Measurements from ENCODE around the gene DUSP10. TPM values are rescaled to one million over a fixed set of nuclear protein-coding genes. Genes with fewer than 3 reads are reported as not detected.

Gene DUSP10
- total and polyA plus RNA-seq, 5 donors: 4.6 to 5.1 (median 4.8) TPM

DNA sequence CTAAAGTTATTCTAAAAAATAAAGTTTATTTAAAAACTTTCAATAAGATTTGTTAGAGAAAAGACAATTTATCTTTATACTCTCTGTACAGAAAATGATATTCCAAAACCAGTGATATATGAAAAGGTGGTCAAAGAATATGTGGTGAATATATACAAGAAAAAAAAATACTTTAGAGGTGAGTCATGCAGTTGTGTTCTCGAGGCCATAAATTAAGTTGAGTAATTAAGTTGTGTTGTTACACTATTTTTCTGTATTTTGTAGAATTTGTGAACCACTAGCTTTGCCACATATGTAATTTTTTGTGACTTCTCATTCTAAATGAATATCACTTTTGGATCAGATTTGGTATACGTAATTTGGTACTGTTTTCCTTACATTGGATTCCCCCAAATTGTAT is 23.6 kb upstream of the DUSP10 start:
- Histone ChIP-seq H3K27ac (ENCODE audit: low read length) (no peak overlapping the region), H3K27me3 (ENCODE audit: control insufficient read depth, insufficient read depth) (no peaks in the 10 kb centered on the region), H3K4me1 (ENCODE audit: control insufficient read depth, insufficient read depth, low read length) (no peaks in the 10 kb centered on the region), H3K4me3 (ENCODE audit: low read length) (no peak overlapping the region), H3K9me3 (ENCODE audit: control insufficient read depth, low read length) (no peaks in the 10 kb centered on the region)
- whole genome bisulfite sequencing: 32% methylated on average over 2 of the region's 2 CpGs
- ATAC-seq (no peak), DNase-seq (no peak)
- intact Hi-C loops (cut with DNase I): no loop called here

DNA sequence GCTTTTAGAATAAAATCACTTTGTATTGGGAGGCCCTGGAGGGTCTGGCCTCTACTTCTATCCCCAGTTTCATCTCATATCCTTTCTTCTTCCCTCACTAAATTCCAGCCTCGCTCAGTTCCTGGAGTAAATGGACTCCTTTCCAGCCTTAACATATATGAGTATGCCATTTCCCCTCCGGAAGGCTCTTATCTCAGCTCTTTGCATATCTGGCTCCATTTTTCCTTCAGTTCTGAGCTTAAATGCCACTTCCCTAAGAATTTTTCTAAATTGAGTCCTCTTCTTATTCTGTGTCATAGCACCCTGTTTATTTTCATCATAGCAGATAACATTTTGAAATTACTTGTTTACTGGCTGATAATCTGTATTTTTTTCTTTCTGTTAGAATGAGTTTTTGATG is 20.2 kb upstream of the DUSP10 start:
- intact Hi-C loops (cut with DNase I): no loop called here

DNA sequence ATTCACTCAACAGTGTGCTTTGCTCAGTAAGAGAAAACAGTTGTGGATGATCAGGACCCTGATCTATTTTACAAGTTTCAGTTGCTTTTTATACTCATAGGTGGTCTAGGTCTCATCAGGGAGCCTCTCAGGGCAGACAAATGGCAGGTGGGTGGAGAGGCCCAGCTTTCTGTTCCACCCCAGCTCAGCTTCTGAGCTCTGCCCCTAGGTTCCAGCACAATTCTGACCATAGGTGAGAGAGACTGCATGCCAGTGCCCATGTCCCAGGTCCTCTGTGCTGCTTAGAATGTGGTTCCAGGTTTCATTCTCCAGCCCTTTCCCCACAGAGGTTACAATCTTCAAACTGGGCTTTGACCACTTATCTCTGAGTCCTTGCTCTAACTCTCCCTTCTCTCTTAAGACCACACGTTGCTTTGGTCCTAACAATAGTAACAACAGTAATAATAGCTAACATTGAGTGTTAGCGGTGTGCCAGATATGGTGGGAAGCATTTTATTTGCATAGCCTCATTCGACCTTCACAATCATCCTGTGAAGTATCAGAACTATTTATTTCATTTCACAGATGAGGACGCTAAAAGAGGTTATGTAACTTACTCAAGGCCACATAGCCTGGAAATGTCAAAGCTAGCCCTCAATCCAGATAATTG is 19.6 kb upstream of the DUSP10 start:
- H3K4me3 ChIP-seq (ENCODE audit: low read length): no peak overlapping the region
- no peaks in the 10 kb centered on the region for H3K9me3 ChIP-seq (ENCODE audit: control insufficient read depth, low read length)
- H3K27ac ChIP-seq (ENCODE audit: low read length): no peak overlapping the region
- intact Hi-C loops (cut with DNase I): no loop called here
- ATAC-seq (no peak), DNase-seq (no peak)
- WGBS: 45% methylated on average over 4 of the region's 4 CpGs
- peaks cover 2% of the 10 kb centered on the region for H3K4me1 ChIP-seq (ENCODE audit: control insufficient read depth, insufficient read depth, low read length)
- no peaks in the 10 kb centered on the region for H3K27me3 ChIP-seq (ENCODE audit: control insufficient read depth, insufficient read depth)

More for the DNA sequence above, 20.2 kb upstream of the DUSP10 start:
- peaks cover 1% of the 10 kb centered on the region for H3K4me1 ChIP-seq (ENCODE audit: control insufficient read depth, insufficient read depth, low read length)
- ATAC-seq (no peak), DNase-seq (no peak)
- no peaks in the 10 kb centered on the region for H3K27me3 ChIP-seq (ENCODE audit: control insufficient read depth, insufficient read depth)
- WGBS: 45% methylated on average over 2 of the region's 2 CpGs
- H3K4me3 ChIP-seq (ENCODE audit: low read length): no peak overlapping the region
- no peak overlapping the region for H3K27ac ChIP-seq (ENCODE audit: low read length)
- no peaks in the 10 kb centered on the region for H3K9me3 ChIP-seq (ENCODE audit: control insufficient read depth, low read length)

DNA sequence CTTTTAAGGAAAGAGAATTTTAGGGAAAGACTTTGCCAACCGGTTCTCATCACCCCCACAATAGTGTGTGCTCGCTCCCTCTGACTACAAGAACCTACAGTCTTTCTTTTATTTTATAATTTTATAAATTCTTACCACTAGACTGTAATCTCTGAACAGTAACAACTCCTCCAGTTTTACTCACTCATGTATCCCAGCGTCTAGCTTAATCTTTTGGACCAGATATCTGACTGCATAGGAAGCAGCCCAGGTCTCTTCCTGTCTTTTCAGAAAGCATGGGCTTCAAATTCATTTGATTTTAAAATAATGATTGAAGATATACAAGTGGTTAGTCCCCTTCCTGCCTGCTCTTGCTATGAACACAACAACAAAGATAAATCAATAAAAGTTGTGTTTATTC is 19.0 kb upstream of the DUSP10 start:
- Histone ChIP-seq H3K27me3 (ENCODE audit: control insufficient read depth, insufficient read depth) (no peaks in the 10 kb centered on the region), H3K4me3 (ENCODE audit: low read length) (no peak overlapping the region), H3K27ac (ENCODE audit: low read length) (no peak overlapping the region), H3K4me1 (ENCODE audit: control insufficient read depth, insufficient read depth, low read length) (peaks cover 2% of the 10 kb centered on the region), H3K9me3 (ENCODE audit: control insufficient read depth, low read length) (no peaks in the 10 kb centered on the region)
- WGBS: 71% methylated on average over 3 of the region's 3 CpGs
- DNase-seq (no peak), ATAC-seq (no peak)
- intact Hi-C loops (cut with DNase I): no loop called here

DNA sequence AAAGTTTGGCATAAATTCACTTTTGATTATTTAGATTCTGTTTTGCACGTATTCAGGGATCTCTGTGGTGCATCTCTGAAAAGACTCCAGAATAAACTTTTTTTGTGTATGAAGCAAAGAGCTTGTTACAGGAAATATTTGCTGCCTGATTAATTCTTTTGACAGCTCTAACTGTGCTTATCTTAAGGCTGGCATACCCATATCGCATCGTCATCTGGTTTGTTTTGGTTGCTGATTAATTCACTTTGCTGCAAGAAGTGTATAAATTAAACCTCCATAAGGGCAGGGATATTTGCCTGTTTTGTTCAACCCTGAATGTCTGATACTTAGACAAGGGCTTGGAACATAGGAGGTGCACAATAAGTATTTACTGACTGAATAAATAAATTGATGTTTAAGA is 17.5 kb upstream of the DUSP10 start:
- no peak for ATAC-seq
- Histone ChIP-seq H3K4me3 (ENCODE audit: low read length) (no peak overlapping the region), H3K4me1 (ENCODE audit: control insufficient read depth, insufficient read depth, low read length) (peaks cover 2% of the 10 kb centered on the region), H3K27me3 (ENCODE audit: control insufficient read depth, insufficient read depth) (no peaks in the 10 kb centered on the region), H3K27ac (ENCODE audit: low read length) (no peak overlapping the region), H3K9me3 (ENCODE audit: control insufficient read depth, low read length) (no peaks in the 10 kb centered on the region)
- no peak for DNase-seq
- intact Hi-C loops (cut with DNase I): no loop called here
- WGBS: 67% methylated on average over 3 of the region's 3 CpGs

DNA sequence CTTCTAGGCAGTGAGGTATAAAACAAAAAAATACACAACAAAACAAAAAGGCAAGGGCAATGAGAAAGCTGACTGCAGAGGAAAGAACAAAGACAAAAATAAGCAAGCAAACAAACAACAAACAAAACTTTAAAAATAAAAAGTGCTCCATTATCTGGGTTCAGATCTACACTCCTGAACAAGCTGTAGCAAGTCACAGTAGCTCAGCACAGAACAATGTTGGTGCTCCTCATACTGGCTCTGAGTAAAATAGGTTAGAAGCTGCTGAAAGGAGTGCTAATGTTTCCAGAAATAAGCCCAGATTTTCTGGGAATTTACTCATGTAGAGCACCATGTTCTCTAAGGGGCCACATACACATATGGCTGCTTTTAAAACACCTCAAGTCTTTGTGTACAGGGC is 16.6 kb upstream of the DUSP10 start:
- Histone ChIP-seq H3K4me1 (ENCODE audit: control insufficient read depth, insufficient read depth, low read length) (peaks cover 2% of the 10 kb centered on the region), H3K27ac (ENCODE audit: low read length) (no peak overlapping the region), H3K9me3 (ENCODE audit: control insufficient read depth, low read length) (no peaks in the 10 kb centered on the region), H3K27me3 (ENCODE audit: control insufficient read depth, insufficient read depth) (no peaks in the 10 kb centered on the region), H3K4me3 (ENCODE audit: low read length) (no peak overlapping the region)
- intact Hi-C loops (cut with DNase I): no loop called here
- ATAC-seq: no peak
- no peak for DNase-seq

DNA sequence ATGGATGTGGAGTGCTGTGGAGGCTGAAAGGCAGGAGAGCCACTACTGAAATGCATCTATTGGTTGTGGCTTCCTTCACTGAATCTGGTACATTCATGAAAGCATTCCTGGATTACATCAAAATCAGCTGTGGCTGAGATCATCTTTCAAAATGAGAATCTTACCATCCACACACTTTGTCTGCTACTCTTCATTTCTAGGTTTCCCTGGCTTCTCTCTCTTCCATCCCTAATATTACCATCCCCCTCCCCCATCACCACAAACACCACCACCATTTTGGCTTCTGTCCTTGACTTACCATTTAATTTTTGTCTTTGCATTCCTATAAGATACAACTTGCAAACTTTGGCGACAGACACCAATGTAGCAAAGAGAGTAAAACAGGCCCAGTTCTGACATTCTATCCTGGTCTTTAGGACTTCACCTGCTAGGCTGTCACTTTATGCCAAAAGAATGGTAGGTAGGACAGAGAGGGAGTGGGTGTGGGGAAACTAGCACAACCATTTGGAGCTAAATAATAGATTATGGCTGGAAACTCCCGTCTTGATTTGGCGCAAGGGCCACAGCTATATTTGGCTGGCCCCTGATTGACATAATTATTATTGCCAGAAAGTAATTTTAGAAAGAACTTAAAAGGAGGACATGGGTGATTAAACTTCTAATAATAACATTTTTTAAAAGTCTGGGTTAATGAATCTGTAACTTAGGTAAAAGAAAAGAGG is 15.1 kb upstream of the DUSP10 start:
- H3K27ac ChIP-seq (ENCODE audit: low read length): no peak overlapping the region
- 73% methylated on average over 3 of the region's 3 CpGs for WGBS
- no peak overlapping the region for H3K4me3 ChIP-seq (ENCODE audit: low read length)
- DNase-seq (no peak), ATAC-seq (no peak)
- H3K9me3 ChIP-seq (ENCODE audit: control insufficient read depth, low read length): no peaks in the 10 kb centered on the region
- H3K27me3 ChIP-seq (ENCODE audit: control insufficient read depth, insufficient read depth): no peaks in the 10 kb centered on the region
- H3K4me1 ChIP-seq (ENCODE audit: control insufficient read depth, insufficient read depth, low read length): peaks cover 2% of the 10 kb centered on the region
- intact Hi-C loops (cut with DNase I): no loop called here

DNA sequence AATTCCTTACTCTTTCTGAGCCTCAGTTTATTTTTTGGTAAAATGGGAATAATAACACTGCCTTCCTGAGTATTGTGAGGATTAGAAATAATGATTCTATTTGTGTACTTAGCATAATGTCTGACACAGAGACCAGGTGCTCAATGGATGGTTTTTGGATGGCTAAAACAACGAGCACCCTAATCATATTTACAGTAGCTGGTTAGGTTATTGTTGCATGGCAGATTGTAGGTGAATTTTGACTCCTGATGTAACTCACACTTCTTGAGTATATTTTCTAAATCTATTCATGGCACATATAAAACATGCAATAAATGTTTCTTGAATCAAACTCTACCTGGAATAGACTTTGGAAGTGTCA is 11.9 kb upstream of the DUSP10 start:
- WGBS: 93% methylated on average over 1 of the region's 1 CpG
- ATAC-seq (no peak), DNase-seq (no peak)
- intact Hi-C loops (cut with DNase I): no loop called here
- Histone ChIP-seq H3K4me3 (ENCODE audit: low read length) (no peak overlapping the region), H3K27me3 (ENCODE audit: control insufficient read depth, insufficient read depth) (no peaks in the 10 kb centered on the region), H3K9me3 (ENCODE audit: control insufficient read depth, low read length) (no peaks in the 10 kb centered on the region), H3K4me1 (ENCODE audit: control insufficient read depth, insufficient read depth, low read length) (peaks cover 2% of the 10 kb centered on the region), H3K27ac (ENCODE audit: low read length) (no peak overlapping the region)

DNA sequence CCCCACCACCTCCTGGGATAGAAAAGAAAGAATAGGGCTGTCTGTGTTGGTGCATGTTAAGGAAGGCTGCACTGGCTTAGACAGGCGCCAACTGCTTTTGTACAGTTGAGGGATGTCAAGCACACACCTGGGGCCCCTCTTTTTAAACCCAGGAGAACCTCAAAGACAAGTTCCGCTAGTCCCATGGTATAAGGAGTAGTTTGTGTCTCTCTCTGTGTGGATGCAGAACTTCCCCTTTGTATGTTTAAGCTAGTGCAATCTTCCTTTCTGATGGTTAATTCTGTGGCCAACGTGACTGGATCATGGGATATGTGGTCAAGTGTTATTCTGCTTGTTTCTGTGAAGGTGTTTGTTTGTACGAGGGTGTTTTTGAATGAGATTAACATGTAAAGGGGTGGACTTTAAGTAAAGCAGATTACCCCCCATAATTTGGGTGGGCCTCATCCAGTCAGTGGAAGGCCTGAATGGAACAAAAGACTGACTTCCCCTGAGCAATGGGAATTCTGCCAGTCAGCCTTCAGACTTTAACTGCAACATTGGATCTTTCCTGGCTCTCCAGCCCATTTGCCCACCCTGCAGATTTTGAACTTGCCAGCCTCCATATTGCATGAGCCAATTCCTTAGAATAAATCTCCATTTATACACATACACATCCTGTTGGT is 9.5 kb upstream of the DUSP10 start:
- 82% methylated on average over 4 of the region's 4 CpGs for WGBS
- H3K9me3 ChIP-seq (ENCODE audit: control insufficient read depth, low read length): no peaks in the 10 kb centered on the region
- no peaks in the 10 kb centered on the region for H3K27me3 ChIP-seq (ENCODE audit: control insufficient read depth, insufficient read depth)
- H3K27ac ChIP-seq (ENCODE audit: low read length): no peak overlapping the region
- H3K4me1 ChIP-seq (ENCODE audit: control insufficient read depth, insufficient read depth, low read length): no peaks in the 10 kb centered on the region
- DNase-seq (no peak), ATAC-seq (no peak)
- intact Hi-C loops (cut with DNase I): no loop called here
- no peak overlapping the region for H3K4me3 ChIP-seq (ENCODE audit: low read length)

DNA sequence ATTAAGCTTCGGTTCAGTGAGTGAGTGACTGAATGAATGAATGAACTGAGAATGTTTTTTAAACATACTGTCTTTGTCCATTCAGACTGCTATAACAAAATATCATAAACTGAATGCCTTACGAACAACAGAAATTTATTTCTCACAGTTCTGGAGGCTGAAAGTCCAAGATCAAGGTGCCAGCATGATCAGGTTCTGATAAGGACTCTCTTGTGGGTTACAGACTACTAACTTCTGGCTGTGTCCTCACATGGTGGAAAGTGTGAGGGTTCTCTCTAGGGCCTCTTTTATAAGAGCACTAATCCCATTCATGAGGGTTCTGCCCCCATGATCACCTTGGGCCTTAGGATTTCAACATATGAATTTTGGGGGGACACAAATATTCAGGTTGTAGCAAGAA is 7.1 kb upstream of the DUSP10 start:
- Histone ChIP-seq H3K27ac (ENCODE audit: low read length) (no peak overlapping the region), H3K4me3 (ENCODE audit: low read length) (no peak overlapping the region), H3K27me3 (ENCODE audit: control insufficient read depth, insufficient read depth) (no peaks in the 10 kb centered on the region), H3K4me1 (ENCODE audit: control insufficient read depth, insufficient read depth, low read length) (no peaks in the 10 kb centered on the region), H3K9me3 (ENCODE audit: control insufficient read depth, low read length) (no peaks in the 10 kb centered on the region)
- WGBS: 97% methylated on average over 2 of the region's 2 CpGs
- intact Hi-C loops (cut with DNase I): loop anchor here in 2 of 4 donors (10.0 kb wide), 3 partner anchors 194 to 706 kb away; no protein-coding TSS in a partner anchor
- ATAC-seq (no peak), DNase-seq (no peak)

DNA sequence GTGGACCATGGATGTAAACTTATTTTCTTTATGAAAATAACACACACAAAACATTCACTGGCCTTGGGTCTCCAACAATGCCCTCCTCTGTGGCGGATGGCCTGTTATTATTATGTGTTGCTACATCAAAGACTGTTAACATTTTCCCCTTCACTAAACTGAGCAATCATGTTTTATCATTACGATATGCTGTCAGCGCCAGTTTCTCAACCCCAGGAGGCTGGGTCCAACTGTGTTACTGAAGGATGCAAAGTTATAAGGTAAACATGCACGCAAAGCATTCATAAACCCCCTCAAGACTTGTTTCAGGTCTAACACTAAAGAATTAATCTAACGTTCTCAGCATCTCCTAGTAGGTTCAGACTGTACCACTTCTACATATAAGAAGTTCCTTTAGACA is 6.0 kb upstream of the DUSP10 start:
- WGBS: 85% methylated on average over 5 of the region's 5 CpGs
- Histone ChIP-seq H3K27ac (ENCODE audit: low read length) (no peak overlapping the region), H3K27me3 (ENCODE audit: control insufficient read depth, insufficient read depth) (no peaks in the 10 kb centered on the region), H3K4me3 (ENCODE audit: low read length) (no peak overlapping the region), H3K4me1 (ENCODE audit: control insufficient read depth, insufficient read depth, low read length) (no peaks in the 10 kb centered on the region), H3K9me3 (ENCODE audit: control insufficient read depth, low read length) (no peaks in the 10 kb centered on the region)
- ATAC-seq: no peak
- intact Hi-C loops (cut with DNase I): loop anchor here in 2 of 4 donors (10.0 kb wide), 3 partner anchors 193 to 707 kb away; no protein-coding TSS in a partner anchor
- no peak for DNase-seq

Measured in right cardiac atrium (tissue), 5 donors.